HG02884 (cell line): ENCODE data around the gene TRIM29.

Source experiments
- ATAC-seq: cut with Tn5 transposase; IDR thresholded peaks from one replicate; pipeline ENCODE4 v1.9.1; 2021; ENCODE audit warnings: mild to moderate bottlenecking, moderate library complexity; ENCODE audit not compliant: unreplicated experiment

The TRIM29 gene

DNA sequence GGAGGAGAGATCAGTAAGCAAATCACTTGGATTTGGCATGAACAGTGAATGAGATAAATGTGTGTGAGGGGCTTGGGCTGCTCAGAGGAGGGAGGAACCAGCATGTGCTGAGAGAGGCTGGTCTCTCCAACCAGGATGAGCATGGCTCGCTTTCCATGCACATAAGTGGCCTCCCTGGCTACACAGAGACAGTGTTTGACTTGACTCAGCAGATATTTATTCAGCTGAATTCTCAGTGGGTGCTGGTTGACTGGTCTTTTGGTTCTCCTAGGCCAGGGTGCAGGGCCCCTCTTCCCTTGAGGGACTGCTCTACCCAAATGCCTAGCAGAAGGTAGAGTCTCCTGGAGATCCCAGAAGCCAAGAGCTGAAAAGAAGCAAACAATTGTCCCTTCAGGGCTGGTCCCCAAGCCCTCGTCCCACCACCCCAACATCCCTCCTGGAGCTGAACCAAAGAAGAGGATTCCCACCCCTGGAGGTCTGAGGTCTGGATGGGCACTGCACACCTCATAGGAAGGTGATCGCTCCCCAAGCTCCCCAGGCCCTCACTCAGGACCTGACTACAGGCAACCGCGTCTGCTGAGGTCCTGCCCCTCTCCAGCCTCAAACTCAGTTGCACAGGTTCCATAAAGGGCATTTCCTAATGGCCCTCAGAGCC lies 3.3 kb upstream of the TRIM29 start:
- ATAC-seq, result no peak

DNA sequence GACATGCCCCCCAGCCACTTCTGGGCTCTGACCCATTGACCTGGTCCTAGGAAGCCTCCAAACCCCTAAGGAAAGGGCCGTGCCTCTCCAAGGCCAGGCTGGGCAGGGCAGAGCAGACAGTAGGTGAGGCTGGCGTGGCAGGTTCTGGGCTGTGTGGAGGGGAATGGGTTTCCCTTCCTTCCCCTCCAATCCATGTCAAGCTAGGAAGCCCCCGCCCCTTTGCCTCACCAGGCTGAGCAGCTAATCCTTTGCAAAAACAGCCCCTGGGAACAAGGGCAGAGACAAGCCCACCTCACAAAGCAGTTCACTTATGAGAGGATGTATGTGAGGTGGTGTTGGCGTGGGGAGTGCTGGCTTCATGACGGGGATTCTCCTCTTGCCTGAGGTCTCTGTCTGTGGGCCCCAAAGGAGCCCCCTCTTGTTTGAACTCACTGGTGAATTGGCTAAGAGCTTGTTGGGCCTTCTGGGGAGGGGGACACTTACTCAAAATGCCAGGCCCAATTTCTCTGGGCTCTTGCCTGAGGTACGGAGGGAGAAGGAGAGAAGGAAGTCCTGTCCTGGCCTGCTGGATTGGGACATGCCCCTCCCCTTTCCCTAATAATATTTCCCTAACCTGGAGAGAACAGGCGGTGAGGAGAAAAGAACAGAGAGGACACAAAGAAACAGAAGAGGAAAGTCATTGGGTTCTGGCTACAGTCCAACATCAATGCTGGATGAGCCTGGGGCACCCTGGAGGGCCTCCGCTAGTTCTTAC lies 1.6 kb upstream of the TRIM29 start:
- ATAC-seq, result no peak

- ATAC-seq, result no peak
Observed at GRCh38 chr11:120137187-120137610, 714 bp downstream of the TRIM29 start.

DNA sequence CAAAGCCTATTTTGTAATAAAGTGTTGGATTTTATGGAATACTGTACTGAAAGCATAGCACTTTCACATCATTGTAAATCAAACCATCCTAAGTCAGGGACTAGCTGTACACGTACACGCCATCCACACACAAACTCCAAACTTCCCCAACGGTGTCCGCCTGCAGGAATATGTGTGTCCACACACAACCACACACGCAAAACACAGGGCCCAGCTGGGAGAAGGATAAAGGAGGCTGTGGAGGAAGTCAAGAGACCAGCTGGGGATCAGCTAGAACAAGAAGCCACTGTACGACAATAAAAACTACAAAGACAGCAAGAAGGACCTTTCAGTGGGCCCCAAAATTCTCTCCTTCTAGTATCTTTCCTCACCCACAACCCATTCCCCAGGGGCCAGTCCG lies 1.6 kb downstream of the TRIM29 start:
- no peak for ATAC-seq

GRCh38 chr11:120135838-120136237 lies 2.1 kb downstream of the TRIM29 start:
- ATAC-seq, result no peak

DNA sequence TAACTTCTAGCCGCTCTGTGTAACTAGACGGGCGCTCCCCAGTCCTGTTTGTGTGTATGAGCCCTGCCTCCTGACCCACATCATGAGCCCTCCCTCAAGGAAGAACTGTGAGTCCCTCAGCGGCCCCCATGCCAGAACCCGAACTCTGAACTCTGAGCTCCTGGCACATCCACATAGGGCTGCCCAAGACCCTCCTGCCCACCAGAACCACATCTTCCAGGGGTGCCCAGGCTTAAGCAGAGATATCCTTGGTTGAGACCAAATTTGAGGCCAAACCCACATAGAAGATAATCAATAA lies 3.0 kb downstream of the TRIM29 start:
- no peak for ATAC-seq

DNA sequence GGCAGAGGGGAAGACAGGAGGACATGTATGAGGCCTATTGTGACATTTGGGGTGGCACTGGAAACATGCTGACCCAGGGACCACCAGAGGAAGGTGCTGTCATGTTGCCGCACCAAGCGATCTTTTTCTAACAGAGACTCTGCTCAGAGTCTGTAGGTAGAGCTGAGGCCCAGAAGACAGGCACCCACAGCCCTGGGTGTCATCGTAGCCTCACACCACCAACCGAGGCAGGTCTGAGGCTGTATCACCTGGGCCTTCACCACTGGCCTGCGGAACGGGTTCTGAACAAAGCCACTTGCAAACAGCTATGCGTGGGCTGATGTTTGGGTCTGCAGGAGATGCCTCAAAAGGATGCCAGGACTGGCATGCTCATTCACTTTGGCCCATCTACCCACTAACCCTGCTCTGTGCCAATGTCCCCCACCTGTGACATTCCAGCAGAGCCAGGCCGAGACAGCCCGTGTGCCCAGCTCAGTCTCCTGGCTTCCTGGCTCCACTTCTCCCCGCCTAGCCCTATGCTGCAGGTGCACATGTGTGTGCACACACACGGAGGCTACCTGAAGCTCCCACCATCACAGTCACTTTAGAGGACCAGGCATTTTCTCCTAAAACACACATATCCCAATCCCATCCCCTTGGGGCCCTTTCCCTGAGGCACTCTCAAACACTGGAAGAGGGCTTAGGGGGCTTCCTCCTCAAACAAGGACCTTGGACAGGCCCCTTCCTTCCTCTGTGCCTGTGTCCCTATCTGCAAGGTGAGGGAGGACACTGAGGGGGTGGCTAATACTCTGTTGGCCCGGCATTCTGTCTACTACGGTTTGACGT lies 3.6 kb downstream of the TRIM29 start:
- ATAC-seq, result no peak

GRCh38 chr11:120133216-120134105 lies 4.5 kb downstream of the TRIM29 start:
- no peak for ATAC-seq

- ATAC-seq, result no peak
Observed at GRCh38 chr11:120132645-120133185, 5.2 kb downstream of the TRIM29 start.

- no peak for ATAC-seq
Observed at GRCh38 chr11:120131941-120132644, 5.8 kb downstream of the TRIM29 start.

GRCh38 chr11:120130991-120131760 lies 6.7 kb downstream of the TRIM29 start:
- ATAC-seq, result no peak

GRCh38 chr11:120130176-120130980 lies 7.5 kb downstream of the TRIM29 start:
- no peak for ATAC-seq

DNA sequence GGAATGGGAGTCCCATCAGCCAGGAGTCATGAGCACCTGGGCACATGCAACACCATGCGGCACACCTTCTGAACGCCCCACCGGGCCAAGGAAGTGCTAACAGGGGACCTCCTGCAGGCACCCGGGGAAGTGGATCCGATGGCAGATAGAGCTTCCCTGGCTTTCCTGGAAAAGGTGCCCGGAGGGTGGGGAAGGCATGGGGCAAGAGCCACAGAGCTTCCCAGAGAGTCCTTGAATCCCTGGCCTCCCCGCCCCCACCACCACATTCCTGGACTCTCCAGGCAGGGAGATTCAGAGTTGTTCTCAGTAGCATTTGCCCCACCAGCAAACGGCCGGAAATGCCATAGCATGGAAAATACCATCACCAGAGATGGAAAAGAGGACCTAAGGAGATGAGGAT lies 8.3 kb downstream of the TRIM29 start:
- ATAC-seq, result no peak

- ATAC-seq, result no peak
Observed at GRCh38 chr11:120128392-120129119, 9.4 kb downstream of the TRIM29 start.

DNA sequence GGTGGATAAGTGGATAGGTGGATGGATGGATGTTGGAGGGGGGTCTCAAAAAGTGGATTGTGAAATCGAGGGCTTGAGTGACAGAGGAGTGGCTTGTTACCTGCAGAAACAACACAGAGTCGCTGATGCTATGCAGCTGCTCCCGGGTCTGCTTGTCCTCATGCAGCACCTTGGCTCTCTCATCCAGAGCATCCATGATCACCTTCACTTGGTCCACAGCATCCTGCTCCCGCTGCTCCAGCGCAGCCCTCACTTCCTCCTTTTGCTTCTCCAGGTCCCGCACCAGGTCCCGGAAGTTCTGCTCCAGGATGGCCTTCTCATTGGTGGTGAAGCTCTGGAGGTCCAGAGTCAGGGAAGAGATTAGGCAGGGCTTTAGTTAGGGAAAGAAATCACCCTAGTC lies 10.7 kb downstream of the TRIM29 start:
- ATAC-seq, result no peak

DNA sequence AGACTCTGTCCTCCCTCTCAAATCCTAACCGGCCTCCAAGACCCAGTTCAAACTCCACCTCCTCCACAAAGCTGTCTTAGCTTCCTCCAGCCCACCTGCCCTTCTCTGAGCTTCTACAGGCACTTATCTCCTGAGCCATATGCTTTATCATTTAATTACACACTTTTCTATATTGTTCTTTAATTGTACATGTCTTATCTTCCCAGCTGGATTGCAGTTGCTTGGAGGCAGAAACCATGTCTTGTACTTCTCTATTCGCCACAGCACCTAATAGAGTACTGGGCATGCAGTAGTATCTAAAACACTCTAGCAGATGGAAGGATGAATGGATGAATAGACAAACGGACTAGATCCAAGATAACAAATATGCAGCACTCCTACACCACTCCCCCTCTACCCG lies 11.3 kb downstream of the TRIM29 start:
- ATAC-seq, result no peak

DNA sequence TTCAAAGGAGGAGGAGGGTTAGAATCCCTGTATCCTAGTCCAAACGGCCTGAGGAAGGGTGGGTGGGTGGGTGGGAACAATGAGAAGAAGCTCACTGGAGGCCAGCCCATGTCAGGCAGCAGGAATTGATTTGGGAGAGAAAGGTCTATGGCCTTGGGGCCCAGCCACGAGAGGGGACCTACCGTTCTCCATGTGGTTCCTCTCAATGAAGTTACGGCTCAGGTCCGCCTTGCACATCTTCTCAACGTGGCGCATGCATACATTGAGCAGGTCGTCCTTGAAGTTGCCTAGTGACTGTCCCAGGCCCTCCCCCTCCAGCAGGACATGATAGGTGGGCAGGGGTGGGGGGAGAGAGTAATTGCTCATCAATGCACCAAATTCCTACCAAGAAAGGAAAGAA lies 12.4 kb downstream of the TRIM29 start:
- ATAC-seq, result no peak

GRCh38 chr11:120125024-120125423 lies 12.9 kb downstream of the TRIM29 start:
- ATAC-seq, result no peak
